ENCODE data around the gene SDCBP2. TPM values are rescaled to one million over a fixed set of nuclear protein-coding genes. Genes with fewer than 3 reads are reported as not detected.

SDCBP2 gene
- total and polyA plus RNA-seq, 2 experiments from 2014 or later: 3.2 to 5.3 TPM

DNA sequence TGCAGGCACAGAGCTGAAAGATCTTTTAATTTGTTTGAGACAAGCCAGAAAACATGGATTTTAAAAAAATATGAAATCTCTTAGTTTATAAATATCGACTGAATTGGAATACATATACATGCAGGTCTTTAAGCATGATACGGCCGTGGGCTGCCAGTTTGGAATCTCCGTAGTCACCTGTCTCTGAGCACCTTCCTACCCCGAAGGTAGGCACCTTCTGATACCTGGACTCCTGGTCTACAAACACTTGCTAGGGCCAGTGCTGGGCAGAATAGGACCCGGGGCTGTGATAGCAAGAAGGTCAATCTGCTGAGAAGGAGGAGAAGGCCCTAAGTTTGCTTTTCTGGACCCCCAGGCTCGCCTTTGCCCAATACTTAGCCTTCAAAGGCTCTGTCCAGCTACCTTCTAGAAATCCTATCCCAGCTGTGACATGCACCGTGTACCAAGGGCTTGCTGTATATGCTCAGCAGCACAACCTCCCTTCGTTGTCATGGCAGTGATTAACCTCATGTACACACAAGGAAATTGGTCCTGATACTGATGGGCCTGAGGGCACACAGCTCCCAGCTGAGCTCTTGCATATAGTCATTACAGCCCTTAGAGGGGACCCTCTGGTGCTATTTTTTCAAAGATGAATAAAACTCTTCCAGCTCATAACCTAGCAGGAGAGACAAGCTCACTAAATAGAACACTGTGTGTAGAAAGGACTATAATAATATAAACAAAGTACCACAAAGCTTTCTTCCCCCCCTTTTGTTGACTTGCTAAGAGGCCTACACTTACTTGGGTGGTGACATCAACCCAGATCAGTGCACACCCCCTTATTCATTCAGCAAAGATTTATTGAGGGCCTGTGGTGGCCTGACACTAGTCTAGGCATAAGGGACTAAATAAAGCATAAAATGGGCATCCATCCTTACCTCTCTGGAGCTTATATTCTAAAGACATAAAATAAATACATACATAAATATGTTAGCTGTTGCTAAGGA, 45.1 kb downstream of the SDCBP2 start (continued):
- TF ChIP-seq ETS1 (IDR thresholded peaks at IDR 0.05) (no peak), STAT1 (IDR thresholded peaks at IDR 0.05; ENCODE audit: unreplicated experiment) (no peak), ZNF331 (CRISPR knock-in tag; IDR thresholded peaks at IDR 0.05; ENCODE audit: low read depth) (no peak), EZH2 (IDR thresholded peaks at IDR 0.05; ENCODE audit: low read depth, unreplicated experiment) (no peak), POLR2AphosphoS5 (IDR thresholded peaks at IDR 0.05; ENCODE audit: low read depth) (no peak)
- TF ChIP-seq, protein P1, sequence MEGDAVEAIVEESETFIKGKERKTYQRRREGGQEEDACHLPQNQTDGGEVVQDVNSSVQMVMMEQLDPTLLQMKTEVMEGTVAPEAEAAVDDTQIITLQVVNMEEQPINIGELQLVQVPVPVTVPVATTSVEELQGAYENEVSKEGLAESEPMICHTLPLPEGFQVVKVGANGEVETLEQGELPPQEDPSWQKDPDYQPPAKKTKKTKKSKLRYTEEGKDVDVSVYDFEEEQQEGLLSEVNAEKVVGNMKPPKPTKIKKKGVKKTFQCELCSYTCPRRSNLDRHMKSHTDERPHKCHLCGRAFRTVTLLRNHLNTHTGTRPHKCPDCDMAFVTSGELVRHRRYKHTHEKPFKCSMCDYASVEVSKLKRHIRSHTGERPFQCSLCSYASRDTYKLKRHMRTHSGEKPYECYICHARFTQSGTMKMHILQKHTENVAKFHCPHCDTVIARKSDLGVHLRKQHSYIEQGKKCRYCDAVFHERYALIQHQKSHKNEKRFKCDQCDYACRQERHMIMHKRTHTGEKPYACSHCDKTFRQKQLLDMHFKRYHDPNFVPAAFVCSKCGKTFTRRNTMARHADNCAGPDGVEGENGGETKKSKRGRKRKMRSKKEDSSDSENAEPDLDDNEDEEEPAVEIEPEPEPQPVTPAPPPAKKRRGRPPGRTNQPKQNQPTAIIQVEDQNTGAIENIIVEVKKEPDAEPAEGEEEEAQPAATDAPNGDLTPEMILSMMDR (conservative IDR thresholded peaks at IDR 0.05; ENCODE audit: low read depth in 2 of 2): no peak

DNA sequence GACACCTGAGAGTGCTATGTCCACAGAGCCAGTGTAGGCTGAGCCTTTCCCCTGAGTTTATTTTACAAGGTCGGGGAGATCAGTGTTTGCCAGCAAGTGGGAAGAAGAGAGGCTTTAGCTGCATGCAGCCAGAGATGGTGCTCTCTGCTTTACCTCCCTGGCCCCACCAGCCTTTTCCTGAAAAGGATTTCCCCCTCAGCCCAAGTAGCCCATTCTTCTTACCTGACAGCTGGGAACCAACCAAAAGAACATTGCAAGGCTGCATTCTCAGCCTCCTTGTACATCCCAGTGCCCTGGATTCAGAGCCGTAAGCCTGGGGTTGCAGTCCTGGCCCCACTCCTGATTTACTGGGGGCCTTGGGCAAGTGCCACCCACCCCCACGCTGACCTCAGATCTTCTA, 46.0 kb downstream of the SDCBP2 start:
- H3K36me3 ChIP-seq (ENCODE audit: insufficient read depth): no peaks in the 10 kb centered on the region
- H3K4me3 ChIP-seq: no peak overlapping the region
- 0 out of 2 replicates have a peak, but pooled peaks cover 3% of the 10 kb centered on the region for H4K20me1 ChIP-seq (replicated peaks; ENCODE audit: insufficient read depth)
- H3F3A ChIP-seq (replicated peaks; ENCODE audit: low read depth): no peaks in the 10 kb centered on the region
- H3K27ac ChIP-seq (ENCODE audit: low read depth): no peak overlapping the region
- H3K4me1 Mint-ChIP-seq: no peaks in the 10 kb centered on the region
- no peaks in the 10 kb centered on the region for H3K4me1 ChIP-seq (ENCODE audit: insufficient read depth)
- H2AFZ ChIP-seq: no peak overlapping the region
- H3K27me3 Mint-ChIP-seq (ENCODE audit: insufficient read depth, low read depth, poor library complexity): no peaks in the 10 kb centered on the region
- H3K9me3 Mint-ChIP-seq: no peaks in the 10 kb centered on the region
- TF ChIP-seq, protein P2, sequence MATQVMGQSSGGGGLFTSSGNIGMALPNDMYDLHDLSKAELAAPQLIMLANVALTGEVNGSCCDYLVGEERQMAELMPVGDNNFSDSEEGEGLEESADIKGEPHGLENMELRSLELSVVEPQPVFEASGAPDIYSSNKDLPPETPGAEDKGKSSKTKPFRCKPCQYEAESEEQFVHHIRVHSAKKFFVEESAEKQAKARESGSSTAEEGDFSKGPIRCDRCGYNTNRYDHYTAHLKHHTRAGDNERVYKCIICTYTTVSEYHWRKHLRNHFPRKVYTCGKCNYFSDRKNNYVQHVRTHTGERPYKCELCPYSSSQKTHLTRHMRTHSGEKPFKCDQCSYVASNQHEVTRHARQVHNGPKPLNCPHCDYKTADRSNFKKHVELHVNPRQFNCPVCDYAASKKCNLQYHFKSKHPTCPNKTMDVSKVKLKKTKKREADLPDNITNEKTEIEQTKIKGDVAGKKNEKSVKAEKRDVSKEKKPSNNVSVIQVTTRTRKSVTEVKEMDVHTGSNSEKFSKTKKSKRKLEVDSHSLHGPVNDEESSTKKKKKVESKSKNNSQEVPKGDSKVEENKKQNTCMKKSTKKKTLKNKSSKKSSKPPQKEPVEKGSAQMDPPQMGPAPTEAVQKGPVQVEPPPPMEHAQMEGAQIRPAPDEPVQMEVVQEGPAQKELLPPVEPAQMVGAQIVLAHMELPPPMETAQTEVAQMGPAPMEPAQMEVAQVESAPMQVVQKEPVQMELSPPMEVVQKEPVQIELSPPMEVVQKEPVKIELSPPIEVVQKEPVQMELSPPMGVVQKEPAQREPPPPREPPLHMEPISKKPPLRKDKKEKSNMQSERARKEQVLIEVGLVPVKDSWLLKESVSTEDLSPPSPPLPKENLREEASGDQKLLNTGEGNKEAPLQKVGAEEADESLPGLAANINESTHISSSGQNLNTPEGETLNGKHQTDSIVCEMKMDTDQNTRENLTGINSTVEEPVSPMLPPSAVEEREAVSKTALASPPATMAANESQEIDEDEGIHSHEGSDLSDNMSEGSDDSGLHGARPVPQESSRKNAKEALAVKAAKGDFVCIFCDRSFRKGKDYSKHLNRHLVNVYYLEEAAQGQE (IDR thresholded peaks at IDR 0.05; ENCODE audit: unreplicated experiment): no peak
- no peak for TF ChIP-seq ZNF331 (CRISPR knock-in tag; IDR thresholded peaks at IDR 0.05; ENCODE audit: low read depth)
- no peak for TF ChIP-seq ZNF114 (CRISPR knock-in tag; IDR thresholded peaks at IDR 0.05)
- no peak for TF ChIP-seq CREB1 (CRISPR knock-in tag; IDR thresholded peaks at IDR 0.05; ENCODE audit: low read depth)
- no peak for TF ChIP-seq ETS1 (IDR thresholded peaks at IDR 0.05)
- TF ChIP-seq EZH2 (IDR thresholded peaks at IDR 0.05; ENCODE audit: low read depth, unreplicated experiment): no peak
- TF ChIP-seq POLR2AphosphoS5 (IDR thresholded peaks at IDR 0.05; ENCODE audit: low read depth): no peak
- TF ChIP-seq STAT1 (IDR thresholded peaks at IDR 0.05; ENCODE audit: unreplicated experiment): no peak
- TF ChIP-seq, protein P1 (conservative IDR thresholded peaks at IDR 0.05; ENCODE audit: low read depth in 2 of 2): no peak
- H3K79me2 ChIP-seq (replicated peaks; ENCODE audit: insufficient read depth): no peaks in the 10 kb centered on the region
- H3K27ac Mint-ChIP-seq: no peak overlapping the region
- no peak for DNase-seq (ENCODE audit: low spot score)
- H3K9me2 ChIP-seq (ENCODE audit: insufficient read depth): no peaks in the 10 kb centered on the region
- no peak; the same call in 2 of the 3 replicates for ATAC-seq
- no peak overlapping the region for H3K4me2 ChIP-seq
- no peaks in the 10 kb centered on the region for H3K27me3 ChIP-seq (ENCODE audit: insufficient read depth)
- H3K36me3 Mint-ChIP-seq (ENCODE audit: low read depth): no peaks in the 10 kb centered on the region
- H3K4me3 Mint-ChIP-seq: no peak overlapping the region

All from GM23338 (cell line).